Glutamatergic neuron (in vitro differentiated cells): ENCODE measurements around the gene CCDC69. TPM values are rescaled to one million over a fixed set of nuclear protein-coding genes. Genes with fewer than 3 reads are reported as not detected.

Experiments
- DNase-seq: peaks from one replicate; pipeline ENCODE4 v3.0.0; 2022
- H3K27ac Mint-ChIP-seq: one replicate; pipeline ENCODE4 v1.8.0; 2020; ENCODE audit warnings: mild to moderate bottlenecking, mixed read lengths, inconsistent platforms; ENCODE audit not compliant: unreplicated experiment
- H3K27me3 Mint-ChIP-seq: one replicate; pipeline ENCODE4 v1.8.0; 2020; ENCODE audit warnings: mild to moderate bottlenecking, moderate library complexity, mixed read lengths, inconsistent platforms; ENCODE audit not compliant: unreplicated experiment
- H3K36me3 Mint-ChIP-seq: one replicate; pipeline ENCODE4 v1.8.0; 2020; ENCODE audit warnings: mild to moderate bottlenecking, mixed read lengths, inconsistent platforms; ENCODE audit not compliant: unreplicated experiment
- H3K4me1 Mint-ChIP-seq: one replicate; pipeline ENCODE4 v1.8.0; 2020; ENCODE audit warnings: mild to moderate bottlenecking, low read depth, mixed read lengths, inconsistent platforms; ENCODE audit not compliant: unreplicated experiment
- H3K4me3 Mint-ChIP-seq: one replicate; pipeline ENCODE4 v1.8.0; 2020; ENCODE audit warnings: mild to moderate bottlenecking, mixed read lengths, inconsistent platforms; ENCODE audit not compliant: unreplicated experiment
- H3K9me3 Mint-ChIP-seq: one replicate; pipeline ENCODE4 v1.8.0; 2020; ENCODE audit warnings: mild to moderate bottlenecking, moderate library complexity, mixed read lengths, inconsistent platforms; ENCODE audit not compliant: unreplicated experiment
- total RNA-seq: library from RNA; stranded (reverse); fragmentation: NEBNext Ultra II Directional; extraction: Animal tissue kit (Norgen Biotek cat#: 25700); gene quantifications from one replicate; pipeline ENCODE4 v1.2.1, GENCODE V29; 2021; ENCODE audit not compliant: unreplicated experiment
- TF ChIP-seq, protein P1 (sequence below): fragments of 200-600 bp; sonication (generic); IDR thresholded peaks from one replicate; pipeline ENCODE4 v1.5.0; 2021; ENCODE audit not compliant: partially characterized antibody, unreplicated experiment

CCDC69 gene
- total RNA-seq, 1 donor from 2014 or later: 2.0 TPM

DNA sequence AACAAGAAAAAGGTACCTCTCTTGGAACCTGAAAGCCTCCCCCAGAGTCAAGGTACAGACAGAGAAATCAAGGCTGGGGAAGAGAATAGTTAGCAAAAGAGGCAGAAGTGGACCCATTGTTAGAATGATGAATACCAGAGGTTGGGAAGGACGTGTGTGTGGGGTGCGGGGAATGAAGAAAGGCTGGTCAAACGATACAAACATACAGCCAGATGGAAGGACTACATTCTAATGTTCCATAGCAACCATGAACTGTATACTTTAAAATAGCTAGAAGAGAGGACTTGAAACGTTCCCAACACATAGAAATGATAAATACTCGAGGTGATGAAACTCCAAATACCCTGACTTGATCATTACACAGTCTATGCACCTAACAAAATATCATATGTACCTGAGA, 7.1 kb downstream of the CCDC69 start:
- Mint-ChIP-seq H3K4me3 (no peak overlapping the region), H3K9me3 (peaks cover 4% of the 10 kb centered on the region), H3K36me3 (no peaks in the 10 kb centered on the region), H3K27me3 (no peaks in the 10 kb centered on the region), H3K27ac (no peak overlapping the region), H3K4me1 (no peaks in the 10 kb centered on the region)
- TF ChIP-seq, protein P1, sequence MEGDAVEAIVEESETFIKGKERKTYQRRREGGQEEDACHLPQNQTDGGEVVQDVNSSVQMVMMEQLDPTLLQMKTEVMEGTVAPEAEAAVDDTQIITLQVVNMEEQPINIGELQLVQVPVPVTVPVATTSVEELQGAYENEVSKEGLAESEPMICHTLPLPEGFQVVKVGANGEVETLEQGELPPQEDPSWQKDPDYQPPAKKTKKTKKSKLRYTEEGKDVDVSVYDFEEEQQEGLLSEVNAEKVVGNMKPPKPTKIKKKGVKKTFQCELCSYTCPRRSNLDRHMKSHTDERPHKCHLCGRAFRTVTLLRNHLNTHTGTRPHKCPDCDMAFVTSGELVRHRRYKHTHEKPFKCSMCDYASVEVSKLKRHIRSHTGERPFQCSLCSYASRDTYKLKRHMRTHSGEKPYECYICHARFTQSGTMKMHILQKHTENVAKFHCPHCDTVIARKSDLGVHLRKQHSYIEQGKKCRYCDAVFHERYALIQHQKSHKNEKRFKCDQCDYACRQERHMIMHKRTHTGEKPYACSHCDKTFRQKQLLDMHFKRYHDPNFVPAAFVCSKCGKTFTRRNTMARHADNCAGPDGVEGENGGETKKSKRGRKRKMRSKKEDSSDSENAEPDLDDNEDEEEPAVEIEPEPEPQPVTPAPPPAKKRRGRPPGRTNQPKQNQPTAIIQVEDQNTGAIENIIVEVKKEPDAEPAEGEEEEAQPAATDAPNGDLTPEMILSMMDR: no peak
- no peak for DNase-seq

DNA sequence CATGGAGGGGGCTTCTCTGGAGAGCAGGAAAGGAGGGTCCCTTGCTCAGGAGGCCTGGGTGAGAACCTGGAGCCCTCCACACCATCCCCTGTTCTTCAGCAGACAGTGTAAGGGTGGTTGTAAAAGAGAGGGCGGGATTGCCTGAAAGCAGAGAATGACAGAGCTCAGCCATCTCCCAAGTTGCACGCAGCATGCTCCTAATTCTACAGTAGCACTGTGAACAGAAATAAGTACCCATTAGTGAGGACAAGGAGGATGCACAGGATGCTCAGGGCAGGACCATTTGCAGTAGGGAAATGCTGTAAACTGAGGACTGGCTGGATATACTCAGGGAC, 8.4 kb downstream of the CCDC69 start:
- Mint-ChIP-seq H3K27ac (no peak overlapping the region), H3K27me3 (peaks cover 2% of the 10 kb centered on the region), H3K9me3 (peaks cover 4% of the 10 kb centered on the region), H3K4me3 (no peak overlapping the region), H3K36me3 (no peaks in the 10 kb centered on the region), H3K4me1 (no peaks in the 10 kb centered on the region)
- TF ChIP-seq, protein P1: no peak
- DNase-seq: no peak

DNA sequence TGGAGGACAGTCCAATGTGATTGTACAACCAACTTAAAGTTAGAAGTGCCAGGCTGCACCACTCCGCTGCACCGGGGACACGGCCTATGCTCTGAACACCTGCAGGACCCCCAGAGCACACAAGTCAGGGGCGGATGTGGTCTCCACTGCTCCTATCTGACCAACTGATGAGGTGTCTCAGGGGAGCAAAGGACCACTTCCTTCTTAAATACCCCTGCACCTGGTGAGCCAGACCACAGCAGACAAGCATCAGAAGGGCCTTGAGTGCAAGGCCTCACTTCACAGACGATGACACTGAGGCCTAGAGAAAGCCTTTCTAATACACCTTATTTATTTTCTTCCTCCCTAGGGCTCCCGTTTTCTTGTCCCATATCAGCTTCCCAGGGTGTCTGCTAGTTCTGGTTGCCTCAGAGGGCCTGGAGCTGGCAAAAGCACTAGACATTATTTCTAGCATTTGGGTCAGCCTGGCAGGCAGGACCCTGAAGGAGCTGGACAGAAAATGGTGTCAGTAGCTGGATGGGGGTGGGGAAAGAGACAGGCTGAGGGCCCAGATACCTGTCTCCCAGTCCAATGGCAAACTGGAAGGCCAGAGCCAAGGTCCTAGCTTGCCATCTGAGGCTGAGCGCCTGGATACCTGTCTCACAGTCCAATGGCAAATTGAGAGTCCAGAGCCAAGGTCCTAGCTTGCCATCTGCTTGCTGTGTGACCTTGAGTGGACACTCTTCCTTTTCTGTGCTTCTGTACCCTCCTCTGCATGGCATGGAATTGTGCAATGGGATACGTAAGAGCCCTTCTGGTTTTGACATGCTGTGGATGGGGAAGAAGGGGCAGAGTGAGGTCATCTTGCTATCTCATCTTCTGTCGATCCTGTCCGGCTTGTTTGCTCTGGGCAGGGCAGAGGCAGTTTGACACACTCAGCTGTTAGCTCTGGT, 9.0 kb downstream of the CCDC69 start:
- no peak overlapping the region for H3K4me3 Mint-ChIP-seq
- H3K36me3 Mint-ChIP-seq: no peaks in the 10 kb centered on the region
- H3K27me3 Mint-ChIP-seq: peaks cover 2% of the 10 kb centered on the region
- H3K9me3 Mint-ChIP-seq: peaks cover 4% of the 10 kb centered on the region
- no peaks in the 10 kb centered on the region for H3K4me1 Mint-ChIP-seq
- no peak overlapping the region for H3K27ac Mint-ChIP-seq
- DNase-seq: no peak
- TF ChIP-seq, protein P1: no peak

DNA sequence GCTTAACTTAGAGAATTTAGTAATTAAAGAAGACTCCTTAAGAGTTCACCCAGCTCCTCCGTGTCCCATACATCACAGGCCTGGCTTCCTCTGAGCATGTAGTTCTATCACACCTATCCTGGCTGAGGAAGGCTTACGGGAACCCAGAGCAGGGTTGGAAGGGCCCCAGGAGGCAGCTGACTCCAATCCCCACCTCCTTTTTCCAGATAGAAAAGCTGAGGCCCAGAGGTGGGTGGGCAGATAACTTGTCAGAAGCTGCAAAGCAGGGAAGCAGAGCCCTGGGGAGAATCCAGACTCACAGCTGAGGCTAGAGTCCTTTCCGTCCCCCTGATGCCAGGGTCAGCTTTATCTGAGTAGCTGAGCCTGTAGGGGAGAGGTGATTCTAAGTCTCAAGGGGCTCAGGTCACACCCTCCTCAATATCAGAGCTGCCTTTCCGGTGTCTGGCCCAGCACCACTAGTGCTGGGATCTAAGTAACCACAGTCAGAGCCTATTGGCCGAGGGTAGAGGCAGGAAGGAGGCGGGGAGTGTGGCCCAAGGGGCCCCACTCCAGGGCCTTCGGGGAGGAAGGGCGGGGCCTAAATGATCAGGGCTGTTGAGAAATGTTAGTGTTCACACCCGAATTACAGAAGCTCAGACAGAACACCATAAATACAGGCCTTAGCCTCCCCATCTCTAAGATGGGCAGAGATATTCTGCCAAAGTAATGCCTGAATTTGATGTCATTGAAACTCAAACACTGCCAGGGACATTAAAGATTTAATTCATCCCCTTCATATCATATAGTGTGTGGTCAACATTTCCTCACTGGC, 9.9 kb downstream of the CCDC69 start:
- Mint-ChIP-seq H3K4me3 (no peak overlapping the region), H3K9me3 (peaks cover 4% of the 10 kb centered on the region), H3K36me3 (no peaks in the 10 kb centered on the region), H3K27ac (no peak overlapping the region), H3K27me3 (peaks cover 2% of the 10 kb centered on the region), H3K4me1 (no peaks in the 10 kb centered on the region)
- no peak for DNase-seq
- TF ChIP-seq, protein P1: no peak
